Colonic mucosa (tissue), 4 donors: ENCODE data around the gene NECTIN1. TPM values are rescaled to one million over a fixed set of nuclear protein-coding genes. Genes with fewer than 3 reads are reported as not detected.

ENCODE experiments used
- DNase-seq: peaks from one replicate; pipeline ENCODE4 v3.0.0-alpha.2; 2020
- H3K27ac ChIP-seq: fragments of 200-600 bp; one replicate; pipeline ENCODE4 v1.8.0; 2021
- H3K27me3 ChIP-seq: fragments of 200-600 bp; one replicate; pipeline ENCODE4 v1.8.0; 2021
- H3K36me3 ChIP-seq: fragments of 200-600 bp; one replicate; pipeline ENCODE4 v1.8.0; 2021
- H3K4me1 ChIP-seq: fragments of 200-600 bp; one replicate; pipeline ENCODE4 v1.8.0; 2021; ENCODE audit warnings: mild to moderate bottlenecking
- H3K4me3 ChIP-seq: fragments of 200-600 bp; one replicate; pipeline ENCODE4 v1.8.0; 2021
- H3K9ac ChIP-seq, 2 donors: one replicate each; pipeline ENCODE4 v1.7.0; 2013; ENCODE audit warnings: control low read depth in 2 of 2, low read depth in 2 of 2, low read length in 2 of 2
- H3K9me3 ChIP-seq: fragments of 200-600 bp; one replicate; pipeline ENCODE4 v1.8.0; 2021
- CTCF ChIP-seq: fragments of 200-600 bp; IDR thresholded peaks from one replicate; pipeline ENCODE4 v1.8.0; 2022; ENCODE audit warnings: antibody characterized with exemption, mild to moderate bottlenecking
- intact Hi-C: fragments of 100-400 bp; cut with DNase I; formaldehyde crosslinking; loops from one replicate; pipeline ENCODE4 v1.14.1; 2022
- total RNA-seq, 2 donors: library from RNA; stranded (reverse); fragmentation: NEBNext Ultra II Directional in 1 of 2; extraction: Animal tissue kit (Norgen Biotek cat#: 25700) in 1 of 2; gene quantifications; one replicate each; pipeline ENCODE4 v1.2.1, GENCODE V29; 2021
- donor health status: healthy.
- donor health status: DM: no; HTN: no; CAD: no.
- donor health status: DM: no; HTN: no; CAD: no.

NECTIN1 gene
- total RNA-seq, 2 donors from 2014 or later, result 53.0 to 59.9 TPM

- no peak overlapping the region for H3K4me3 ChIP-seq
- intact Hi-C loops, result no loop called here
- no peaks in the 10 kb centered on the region for H3K27me3 ChIP-seq
- no peak overlapping the region for H3K27ac ChIP-seq
- no peak for TF ChIP-seq CTCF
- H3K4me1 ChIP-seq, result no peaks in the 10 kb centered on the region
- no peaks in the 10 kb centered on the region for H3K36me3 ChIP-seq
- H3K9ac ChIP-seq, result no peak overlapping the region
- no peaks in the 10 kb centered on the region for H3K9me3 ChIP-seq
- no peak for DNase-seq
Measured at GRCh38 chr11:119754199-119754598, 25.2 kb upstream of the NECTIN1 start.

- no peak for DNase-seq
- no peaks in the 10 kb centered on the region for H3K9me3 ChIP-seq
- H3K27me3 ChIP-seq, result no peaks in the 10 kb centered on the region
- no peak overlapping the region for H3K27ac ChIP-seq
- H3K4me1 ChIP-seq, result no peaks in the 10 kb centered on the region
- H3K4me3 ChIP-seq, result no peak overlapping the region
- TF ChIP-seq CTCF, result no peak
- H3K36me3 ChIP-seq, result no peaks in the 10 kb centered on the region
- intact Hi-C loops, result no loop called here
- H3K9ac ChIP-seq, result no peak overlapping the region
Measured at GRCh38 chr11:119752946-119753345, 23.9 kb upstream of the NECTIN1 start.

GRCh38 chr11:119752345-119752871, 23.4 kb upstream of the NECTIN1 start:
- Histone ChIP-seq H3K9ac (no peak overlapping the region), H3K27ac (no peak overlapping the region), H3K36me3 (no peaks in the 10 kb centered on the region), H3K4me3 (no peak overlapping the region), H3K9me3 (no peaks in the 10 kb centered on the region), H3K27me3 (no peaks in the 10 kb centered on the region), H3K4me1 (no peaks in the 10 kb centered on the region)
- DNase-seq, result no peak
- TF ChIP-seq CTCF, result no peak
- intact Hi-C loops, result no loop called here

GRCh38 chr11:119750056-119750455, 21.1 kb upstream of the NECTIN1 start:
- intact Hi-C loops, result no loop called here
- Histone ChIP-seq H3K27ac (no peak overlapping the region), H3K9ac (no peak overlapping the region), H3K4me1 (no peaks in the 10 kb centered on the region), H3K27me3 (no peaks in the 10 kb centered on the region), H3K36me3 (no peaks in the 10 kb centered on the region), H3K9me3 (no peaks in the 10 kb centered on the region), H3K4me3 (no peak overlapping the region)
- TF ChIP-seq CTCF, result no peak
- DNase-seq, result no peak

- no peaks in the 10 kb centered on the region for H3K4me1 ChIP-seq
- H3K27ac ChIP-seq, result no peak overlapping the region
- H3K4me3 ChIP-seq, result no peak overlapping the region
- H3K9me3 ChIP-seq, result no peaks in the 10 kb centered on the region
- H3K36me3 ChIP-seq, result no peaks in the 10 kb centered on the region
- intact Hi-C loops, result no loop called here
- no peak for TF ChIP-seq CTCF
- DNase-seq, result no peak
- no peaks in the 10 kb centered on the region for H3K27me3 ChIP-seq
- no peak overlapping the region for H3K9ac ChIP-seq
Measured at GRCh38 chr11:119749006-119749565, 20.1 kb upstream of the NECTIN1 start.
